LNCaP clone FGC (cell line): ENCODE data around the gene GCDH.
A peak's percentile ranks its signal among the peaks of the same experiment; 100 is the strongest.

Experiments
- DNase-seq: peaks from one replicate; pipeline ENCODE4 v3.0.0-alpha.2; 2011; ENCODE audit warnings: low read depth
- H3K4me3 ChIP-seq: 2 replicates; pipeline ENCODE4 v1.5.1; 2011; ENCODE audit warnings: mild to moderate bottlenecking, low read depth, low read length, control low read depth
- CTCF ChIP-seq: IDR thresholded peaks from 2 replicates; pipeline ENCODE4 v1.5.1; 2012; ENCODE audit warnings: mild to moderate bottlenecking; ENCODE audit not compliant: control insufficient read depth, insufficient read depth; ENCODE audit errors: extremely low read depth

The GCDH gene

GRCh38 chr19:12891553-12892021 is 627 bp downstream of the GCDH start:
- no peak for TF ChIP-seq CTCF
- no peak for DNase-seq

GRCh38 chr19:12893582-12893981 is 2.6 kb downstream of the GCDH start:
- TF ChIP-seq CTCF: no peak
- no peak for DNase-seq

More at GRCh38 chr19:12891553-12892021, 627 bp downstream of the GCDH start:
- H3K4me3 ChIP-seq: peak overlapping the region; percentile 99

GRCh38 chr19:12896460-12896859 is 5.5 kb downstream of the GCDH start:
- no peak overlapping the region for H3K4me3 ChIP-seq
- no peak for DNase-seq
- TF ChIP-seq CTCF: no peak

More at GRCh38 chr19:12893582-12893981, 2.6 kb downstream of the GCDH start:
- H3K4me3 ChIP-seq: no peak overlapping the region

DNA sequence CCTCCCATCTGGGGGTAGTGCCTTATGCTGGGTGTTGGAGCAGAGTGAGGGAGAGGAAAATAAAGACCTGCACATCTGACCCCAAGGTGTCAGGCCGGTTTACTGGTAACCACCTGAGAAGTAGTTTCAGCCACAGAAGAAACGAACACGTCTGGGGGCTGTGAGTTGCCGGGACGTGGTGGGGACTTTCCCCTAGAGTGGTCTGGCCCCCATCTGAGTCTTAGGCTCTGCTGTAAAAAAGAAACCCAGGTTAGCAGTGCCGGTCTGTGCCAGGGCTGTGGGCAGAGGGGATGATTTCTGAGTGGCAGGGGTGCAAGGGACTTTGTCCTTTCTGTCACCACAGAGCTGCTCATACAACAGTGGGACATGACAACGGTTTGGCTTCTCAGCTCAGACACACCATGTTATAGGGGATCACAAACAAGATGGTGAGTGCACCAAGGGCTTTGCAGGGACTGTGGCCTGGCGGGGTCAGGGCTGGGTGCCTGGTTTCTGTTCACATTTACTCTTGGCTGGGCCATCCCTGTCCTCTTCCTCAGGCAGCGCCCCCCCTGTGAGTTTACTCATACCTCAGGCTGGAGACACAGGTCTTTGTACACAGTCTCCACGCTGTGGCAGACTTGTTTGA is 9.0 kb downstream of the GCDH start:
- no peak for DNase-seq
- no peak overlapping the region for H3K4me3 ChIP-seq
- no peak for TF ChIP-seq CTCF

DNA sequence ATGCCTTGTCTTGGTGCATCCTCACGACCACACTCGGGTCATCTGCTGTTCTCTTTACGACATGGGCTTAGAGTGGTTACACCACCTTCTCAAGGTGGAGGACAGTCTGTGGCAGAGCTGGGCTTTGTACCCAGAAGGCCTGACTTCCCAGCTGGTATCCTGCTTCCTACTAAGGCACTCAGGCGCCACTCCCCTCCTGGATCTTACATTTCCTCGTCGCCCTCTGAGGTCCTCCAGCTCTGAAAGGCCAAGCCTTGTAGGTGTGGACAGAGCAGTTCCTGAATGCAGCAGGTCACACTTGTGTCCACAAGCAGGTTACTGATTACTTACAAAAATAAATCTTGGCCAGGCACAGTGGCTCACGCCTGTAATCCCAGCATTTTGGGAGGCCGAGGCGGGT is 16.2 kb downstream of the GCDH start:
- no peak overlapping the region for H3K4me3 ChIP-seq
- no peak for TF ChIP-seq CTCF
- no peak for DNase-seq

DNA sequence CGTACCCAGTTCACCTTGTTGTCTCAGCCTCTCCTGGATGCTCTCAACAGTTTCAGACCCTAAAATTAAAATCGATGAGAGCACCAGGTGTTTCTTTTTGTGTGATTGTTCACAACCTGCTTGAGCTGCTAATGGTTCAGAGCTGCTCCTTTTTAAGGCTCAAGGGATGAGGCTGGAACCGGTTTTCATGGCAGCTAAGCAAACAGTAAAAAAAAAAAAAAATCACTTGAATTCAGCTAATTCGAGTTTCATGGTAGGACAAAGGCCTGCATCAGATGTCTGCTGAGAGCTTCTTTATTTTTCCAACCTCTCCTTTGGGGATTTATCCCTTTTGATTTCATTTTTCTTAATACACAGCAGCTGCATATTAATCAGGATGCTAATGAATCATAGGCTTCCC is 21.6 kb downstream of the GCDH start:
- H3K4me3 ChIP-seq: no peak overlapping the region
- no peak for TF ChIP-seq CTCF
- peak; percentile 46 for DNase-seq

- H3K4me3 ChIP-seq: no peak overlapping the region
- DNase-seq: peak; percentile 81
These were observed 22.1 kb downstream of the GCDH start for GRCh38 chr19:12913011-12913561.

More at GRCh38 chr19:12913011-12913561, 22.1 kb downstream of the GCDH start:
- no peak for TF ChIP-seq CTCF
